HG02970 (cell line): Measurements from ENCODE around the gene USP40.

Experiments used
- ATAC-seq: cut with Tn5 transposase; IDR thresholded peaks from one replicate; pipeline ENCODE4 v1.9.1; 2021; ENCODE audit warnings: mild to moderate bottlenecking, moderate library complexity, moderate number of reproducible peaks; ENCODE audit not compliant: unreplicated experiment, low FRiP score

USP40 gene

DNA sequence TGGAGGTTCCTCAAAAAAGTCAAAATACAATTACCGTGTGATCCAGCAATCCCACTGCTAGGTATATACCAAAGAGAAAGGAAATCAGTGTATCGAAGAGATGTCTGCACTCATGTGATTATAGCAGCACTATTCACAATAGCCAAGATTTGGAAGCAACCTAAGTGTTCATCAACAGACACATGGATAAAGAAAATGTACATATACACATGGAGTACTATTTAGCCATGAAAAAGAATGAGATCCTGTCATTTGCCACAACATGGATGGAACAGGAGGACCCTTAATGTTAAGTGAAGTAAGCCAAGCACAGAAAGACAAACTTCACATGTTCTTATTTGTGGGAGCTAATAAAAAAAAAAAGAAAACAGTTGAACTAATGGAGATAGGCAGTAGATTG is 133.6 kb downstream of the USP40 start:
- no peak for ATAC-seq

DNA sequence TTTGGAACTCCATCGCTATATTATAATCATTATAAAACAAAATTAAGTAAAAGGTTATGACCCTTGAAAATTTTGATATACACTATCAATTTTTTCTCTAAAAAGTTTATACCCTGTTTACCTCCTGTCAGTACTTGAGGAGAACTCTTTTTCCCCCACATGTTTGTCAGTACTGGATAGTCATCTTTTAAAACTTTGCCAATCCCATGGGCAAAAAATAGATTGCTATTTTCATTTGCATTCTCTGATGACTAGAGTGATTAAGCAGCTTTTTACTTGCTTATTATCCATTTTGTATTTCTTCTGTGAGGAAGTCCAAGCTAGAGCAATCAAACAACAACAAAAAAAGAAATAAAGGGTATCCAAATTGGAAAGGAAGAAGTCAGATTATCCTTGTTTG is 135.9 kb downstream of the USP40 start:
- ATAC-seq: no peak

DNA sequence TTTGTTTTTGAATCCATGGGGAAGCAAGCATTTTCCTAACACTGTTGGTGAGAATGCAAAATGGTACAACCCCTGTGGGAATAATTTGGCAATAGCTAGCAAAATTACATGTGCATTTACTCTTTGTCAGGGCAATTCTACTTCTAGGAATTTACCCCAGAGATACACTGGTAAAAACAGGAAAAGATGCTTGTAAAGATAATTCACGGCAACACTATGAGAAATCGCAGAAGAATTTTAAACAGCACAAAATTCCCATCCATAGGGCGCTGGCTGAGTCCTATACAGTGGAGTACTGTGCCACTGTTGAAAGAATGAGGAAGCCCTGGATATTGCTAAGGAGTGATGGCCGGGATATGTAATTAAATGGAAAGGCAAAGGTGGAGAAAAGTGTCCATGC is 136.5 kb downstream of the USP40 start:
- ATAC-seq: no peak

GRCh38 chr2:233429175-233429897 is 137.2 kb downstream of the USP40 start:
- ATAC-seq: no peak

GRCh38 chr2:233428438-233428837 is 138.1 kb downstream of the USP40 start:
- no peak for ATAC-seq

- ATAC-seq: no peak
These were observed 138.6 kb downstream of the USP40 start for GRCh38 chr2:233428008-233428407.

GRCh38 chr2:233426619-233427342 is 139.8 kb downstream of the USP40 start:
- ATAC-seq: no peak
